ENCODE results near the gene GIGYF1. TPM values are rescaled to one million over a fixed set of nuclear protein-coding genes. Genes with fewer than 3 reads are reported as not detected.

The GIGYF1 gene
- polyA plus RNA-seq, 1 donor (not counting 4 experiments of a cell fraction or from before 2014, with no cell fraction given) = 4.0 TPM

DNA sequence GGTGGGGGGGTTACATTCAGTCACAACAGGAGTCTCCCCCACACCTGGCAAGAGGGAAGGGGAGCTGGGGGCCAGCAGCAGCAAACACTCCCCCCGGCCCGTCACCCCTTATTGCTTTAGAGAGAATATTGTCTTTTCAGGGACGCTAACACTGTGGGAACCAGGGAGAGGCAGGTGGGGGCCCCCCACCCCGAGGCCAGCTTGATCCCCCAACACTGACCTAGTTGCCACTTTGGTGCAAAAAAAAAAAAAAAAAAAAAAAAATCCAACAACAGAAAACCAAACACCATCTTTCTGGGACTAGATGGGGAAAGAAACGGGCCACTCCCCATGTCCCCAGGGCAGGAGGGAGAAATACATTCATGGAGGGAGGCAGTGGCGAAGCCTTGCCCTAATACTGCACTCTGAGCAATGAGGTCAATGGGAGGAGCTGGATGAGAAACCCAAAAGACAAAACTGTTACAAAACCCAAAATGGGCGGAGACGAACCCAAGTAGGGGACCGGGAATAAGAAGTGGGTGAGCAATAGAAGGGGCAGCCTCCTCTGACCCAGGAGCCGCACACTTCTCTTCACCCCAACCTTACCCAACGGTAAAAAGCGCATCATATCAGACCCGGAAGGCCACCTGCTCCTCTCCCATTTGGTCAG, 14.0 kb downstream of the GIGYF1 start:
- peaks cover 31 to 32% of the 10 kb centered on the region in 2 experiments for H3K36me3 ChIP-seq (ENCODE audit: control insufficient read depth in 2 of 2, extremely low read depth in 1 of 2, insufficient read depth in 2 of 2, low read length in 2 of 2)
- H4K20me1 ChIP-seq (ENCODE audit: control insufficient read depth, extremely low read depth, insufficient read depth, low read length) = peaks cover 3% of the 10 kb centered on the region
- no peak overlapping the region for H2AFZ ChIP-seq (ENCODE audit: control insufficient read depth, low read length)
- no peak overlapping the region for H3K4me2 ChIP-seq (ENCODE audit: control insufficient read depth, extremely low read depth, insufficient read depth, low read depth, low read length)
- H3K9me1 ChIP-seq (ENCODE audit: control insufficient read depth, extremely low read depth, insufficient read depth, low read length) = no peaks in the 10 kb centered on the region
- H3K9me3 ChIP-seq (ENCODE audit: control insufficient read depth, low read depth, low read length) = no peaks in the 10 kb centered on the region
- FAIRE-seq (no peak), DNase-seq (ENCODE audit: low read depth, low spot score) (no peak)
- no peak overlapping the region for H3K9ac ChIP-seq (ENCODE audit: control insufficient read depth, extremely low read depth, insufficient read depth, low read length)
- H3K27me3 ChIP-seq (ENCODE audit: control insufficient read depth, extremely low read depth, insufficient read depth, low read length) = no peaks in the 10 kb centered on the region
- peaks cover 10% of the 10 kb centered on the region for H3K4me1 ChIP-seq (ENCODE audit: control insufficient read depth, extremely low read depth, insufficient read depth, low read length)
- dilution Hi-C loops (cut with MboI; ENCODE audit: extremely low pct_ligation_motif_present, low sequenced_read_pairs) = no loop called here
- TF ChIP-seq EZH2 (IDR thresholded peaks at IDR 0.05; ENCODE audit: low read length) (no peak), CTCF (optimal IDR thresholded peaks at IDR 0.05 in 1 of 3, IDR thresholded peaks at IDR 0.05 in 1 of 3, conservative IDR thresholded peaks at IDR 0.05 in 1 of 3; ENCODE audit: extremely low read depth in 1 of 3, insufficient read depth in 2 of 3, low read length in 3 of 3) (no peak)
- no peak overlapping the region for H3K4me3 ChIP-seq (ENCODE audit: control insufficient read depth in 2 of 3, extremely low read depth in 1 of 3, insufficient read depth in 2 of 3, low read depth in 1 of 3, low read length in 3 of 3)
- H3K27ac ChIP-seq (ENCODE audit: control insufficient read depth, insufficient read depth, low read length) = no peak overlapping the region
- peaks cover 19% of the 10 kb centered on the region for H3K79me2 ChIP-seq (ENCODE audit: control insufficient read depth, insufficient read depth, low read length)

DNA sequence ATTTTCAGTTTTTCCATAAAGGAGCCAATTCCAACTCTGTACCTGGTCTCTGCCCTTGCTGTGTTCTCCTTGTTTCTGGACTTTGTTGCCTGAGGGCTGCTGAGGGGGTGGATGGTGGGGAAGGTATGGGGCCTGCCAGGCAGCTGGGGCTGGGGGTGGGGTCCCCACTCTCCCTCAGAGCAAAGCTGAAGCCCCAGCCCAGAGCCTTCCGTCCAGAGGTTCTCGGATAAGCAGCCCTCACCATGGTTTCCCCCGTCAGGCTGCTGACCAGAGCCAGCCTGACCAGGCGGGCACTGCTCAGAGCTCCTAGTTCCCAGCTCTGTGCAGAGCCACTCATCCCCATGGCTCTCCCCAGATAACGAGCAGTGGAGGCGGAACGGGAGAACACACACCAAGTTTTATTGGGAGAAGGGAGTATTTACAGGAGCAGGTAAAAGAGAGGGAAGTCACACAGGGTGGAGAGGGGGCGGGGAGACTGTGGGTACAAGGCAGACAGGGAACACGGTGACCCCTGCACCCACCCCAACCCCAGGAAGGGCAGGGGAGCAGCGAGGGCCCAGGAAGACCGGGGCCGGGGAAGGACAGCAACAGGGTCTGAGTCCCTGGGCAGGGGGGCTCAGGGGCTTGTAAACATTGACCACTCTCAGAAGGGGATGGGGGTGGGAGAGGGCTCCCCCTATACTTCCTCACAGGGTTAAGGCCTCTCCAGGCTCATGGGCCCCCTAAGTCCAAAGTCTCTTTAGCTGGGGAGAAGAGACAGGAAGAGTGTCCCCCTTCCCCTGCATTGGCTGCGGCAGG, 14.7 kb downstream of the GIGYF1 start:
- Histone ChIP-seq H3K4me1 (ENCODE audit: control insufficient read depth, extremely low read depth, insufficient read depth, low read length) (peaks cover 10% of the 10 kb centered on the region), H3K79me2 (ENCODE audit: control insufficient read depth, insufficient read depth, low read length) (peaks cover 25% of the 10 kb centered on the region), H3K4me2 (ENCODE audit: control insufficient read depth, extremely low read depth, insufficient read depth, low read depth, low read length) (no peak overlapping the region), H4K20me1 (ENCODE audit: control insufficient read depth, extremely low read depth, insufficient read depth, low read length) (peaks cover 3% of the 10 kb centered on the region), H3K36me3 (ENCODE audit: control insufficient read depth in 2 of 2, extremely low read depth in 1 of 2, insufficient read depth in 2 of 2, low read length in 2 of 2) (peaks cover 28% of the 10 kb centered on the region in 2 experiments), H3K9me3 (ENCODE audit: control insufficient read depth, low read depth, low read length) (no peaks in the 10 kb centered on the region), H3K9ac (ENCODE audit: control insufficient read depth, extremely low read depth, insufficient read depth, low read length) (no peak overlapping the region), H3K27me3 (ENCODE audit: control insufficient read depth, extremely low read depth, insufficient read depth, low read length) (no peaks in the 10 kb centered on the region), H3K27ac (ENCODE audit: control insufficient read depth, insufficient read depth, low read length) (no peak overlapping the region), H3K4me3 (ENCODE audit: control insufficient read depth in 2 of 3, extremely low read depth in 1 of 3, insufficient read depth in 2 of 3, low read depth in 1 of 3, low read length in 3 of 3) (no peak overlapping the region), H3K9me1 (ENCODE audit: control insufficient read depth, extremely low read depth, insufficient read depth, low read length) (no peaks in the 10 kb centered on the region), H2AFZ (ENCODE audit: control insufficient read depth, low read length) (no peak overlapping the region)
- FAIRE-seq (no peak), DNase-seq (ENCODE audit: low read depth, low spot score) (no peak)
- dilution Hi-C loops (cut with MboI; ENCODE audit: extremely low pct_ligation_motif_present, low sequenced_read_pairs) = no loop called here
- TF ChIP-seq EZH2 (IDR thresholded peaks at IDR 0.05; ENCODE audit: low read length) (no peak), CTCF (optimal IDR thresholded peaks at IDR 0.05 in 1 of 3, IDR thresholded peaks at IDR 0.05 in 1 of 3, conservative IDR thresholded peaks at IDR 0.05 in 1 of 3; ENCODE audit: extremely low read depth in 1 of 3, insufficient read depth in 2 of 3, low read length in 3 of 3) (no peak)
